Anterior cingulate cortex (tissue), 58 donors: ENCODE measurements around the gene ZNF580.

Experiments
- DNase-seq, 58 donors: peaks; one replicate each; lab custom pipeline; 2025; lab: John Stamatoyannopoulos, UW

ZNF580 gene

DNA sequence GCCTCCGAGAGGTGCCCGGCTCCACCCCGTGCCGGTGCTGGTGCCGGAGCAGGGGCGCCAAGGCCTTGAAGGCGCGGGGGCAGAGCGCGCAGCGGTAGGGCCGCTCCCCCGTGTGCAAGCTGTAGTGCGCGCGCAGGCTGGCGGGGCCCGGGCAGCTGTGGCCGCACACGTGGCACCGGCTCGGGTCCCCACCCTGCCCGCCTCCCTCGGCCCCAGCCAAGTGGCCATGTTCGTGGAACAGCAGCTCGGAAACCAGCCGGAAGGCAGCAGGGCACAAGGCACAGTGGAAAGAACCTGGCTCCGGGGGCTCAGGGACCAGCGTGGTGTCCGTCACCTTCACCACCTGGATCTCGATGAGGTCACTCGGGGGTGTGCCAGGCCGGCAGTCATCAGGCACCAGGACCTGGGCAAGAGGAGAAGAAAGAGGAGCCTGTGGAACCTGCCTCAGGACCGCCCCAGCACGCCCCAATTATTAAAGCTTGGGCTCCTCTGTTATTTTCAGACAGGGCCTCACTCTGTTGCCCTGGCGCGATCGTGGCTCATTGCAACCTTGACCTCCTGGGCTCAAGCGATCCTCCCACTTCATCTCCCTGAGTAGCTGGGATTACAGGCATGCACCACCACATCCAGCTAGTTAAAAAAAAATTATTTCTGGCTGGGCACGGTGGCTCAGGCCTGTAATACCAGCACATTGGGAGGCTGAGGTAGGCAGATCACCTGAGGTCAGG, 18.4 kb upstream of the ZNF580 start:
- DNase-seq, result no peak

DNA sequence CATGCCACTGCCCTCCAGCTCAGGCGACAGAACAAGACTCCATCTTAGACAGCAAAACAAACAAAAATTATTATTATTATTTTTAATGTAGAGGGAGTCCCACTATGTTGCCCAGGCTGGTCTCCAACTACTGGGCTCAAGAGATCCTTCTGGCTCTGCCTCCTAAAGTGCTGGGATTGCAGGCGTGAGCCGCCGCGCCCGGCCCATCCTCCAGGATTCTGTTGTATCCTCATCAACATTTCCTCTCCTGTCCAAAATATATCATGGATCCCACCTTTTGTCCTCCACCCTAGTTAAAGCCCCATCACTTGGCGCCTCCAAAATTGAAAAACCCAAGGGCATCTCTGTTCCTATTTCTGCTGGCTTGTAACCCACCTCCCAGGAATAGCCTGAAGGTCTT, 17.7 kb upstream of the ZNF580 start:
- DNase-seq, result no peak

DNA sequence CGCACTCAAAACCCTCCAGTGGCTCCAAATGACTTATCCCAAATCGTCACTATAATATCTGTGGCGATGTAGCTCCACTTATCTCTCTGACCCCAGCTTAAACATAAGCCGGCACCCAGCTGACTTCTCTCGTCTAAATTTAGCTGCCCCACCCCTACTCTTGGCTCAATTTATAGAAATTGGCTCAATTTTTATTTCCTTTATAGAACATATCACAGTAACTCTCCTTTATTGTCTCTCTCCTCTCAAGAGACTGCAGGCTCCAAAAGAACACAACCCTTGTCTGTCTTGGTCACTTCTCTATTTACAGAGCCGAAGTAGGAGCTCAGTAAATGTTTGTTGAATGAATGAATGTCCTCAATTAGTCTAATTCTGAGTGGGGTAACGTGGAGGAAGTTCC, 17.2 kb upstream of the ZNF580 start:
- DNase-seq, result no peak

DNA sequence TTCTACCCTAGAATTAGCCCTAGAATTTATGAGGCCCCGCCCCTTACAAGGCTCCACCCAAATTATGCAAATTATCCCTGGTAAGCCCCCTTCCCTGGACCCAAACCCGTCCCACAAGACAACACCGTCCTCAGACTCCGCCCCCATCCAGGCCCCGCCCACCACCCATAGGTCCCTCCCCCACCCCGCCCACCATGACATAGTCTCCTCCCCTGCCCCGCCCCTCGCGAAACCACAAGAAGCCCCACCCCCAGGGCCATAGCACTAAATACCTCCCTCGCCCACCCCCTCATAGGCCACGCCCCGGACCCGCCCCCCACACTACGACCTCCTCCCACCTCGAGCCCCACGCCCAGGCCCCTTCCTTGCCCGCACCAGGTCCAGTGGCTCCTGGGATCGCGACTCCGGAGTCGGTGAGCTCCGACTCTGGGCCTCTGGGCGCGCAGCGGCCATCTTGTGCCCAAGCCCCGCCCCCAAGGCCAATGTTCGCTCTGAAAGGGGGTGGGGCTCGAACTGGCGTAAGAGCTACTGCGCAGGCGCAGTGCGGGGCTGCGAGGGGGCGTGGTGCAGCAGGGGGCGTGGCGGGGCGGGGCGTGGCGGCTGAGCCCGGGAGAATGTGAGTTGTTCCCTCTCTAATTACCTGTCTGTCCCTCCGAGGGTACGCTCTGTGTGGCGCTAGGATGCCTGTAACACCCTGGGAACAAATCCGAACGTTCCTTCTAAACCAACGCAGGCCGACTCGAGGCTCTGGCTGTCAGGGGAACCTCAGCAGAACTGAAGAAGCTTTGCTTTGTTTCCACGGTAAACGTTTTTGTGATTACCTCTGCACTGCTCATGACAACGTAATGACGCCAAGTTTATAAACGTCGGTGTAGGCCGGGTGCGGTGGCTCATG, 16.4 kb upstream of the ZNF580 start, which contains the start of gene ZNF784:
Gene ZNF784, minus strand, starts transcription at position 458 of the 895 bp plus-strand sequence. Its CDS starts 5 bp downstream, at position 453.
- DNase-seq, result peak in 57 of 58 donors; percentile 57 to 97 (median 90)

DNA sequence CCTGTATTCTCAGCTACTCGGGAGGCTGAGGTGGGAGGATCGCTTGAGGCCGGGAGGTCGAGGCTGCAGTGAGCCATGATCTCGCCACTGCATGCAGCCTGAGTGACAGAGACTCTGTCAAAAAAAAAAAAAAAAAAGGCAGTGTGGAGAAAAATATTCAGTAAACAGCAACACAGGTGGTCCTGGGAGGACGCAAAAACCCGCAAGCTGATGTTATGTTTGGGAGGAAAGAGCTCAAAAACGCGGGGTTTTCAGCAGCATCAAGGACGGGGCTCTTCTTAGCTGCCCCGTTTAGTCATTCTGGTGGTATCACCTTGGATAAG, 15.8 kb upstream of the ZNF580 start:
- no peak for DNase-seq

DNA sequence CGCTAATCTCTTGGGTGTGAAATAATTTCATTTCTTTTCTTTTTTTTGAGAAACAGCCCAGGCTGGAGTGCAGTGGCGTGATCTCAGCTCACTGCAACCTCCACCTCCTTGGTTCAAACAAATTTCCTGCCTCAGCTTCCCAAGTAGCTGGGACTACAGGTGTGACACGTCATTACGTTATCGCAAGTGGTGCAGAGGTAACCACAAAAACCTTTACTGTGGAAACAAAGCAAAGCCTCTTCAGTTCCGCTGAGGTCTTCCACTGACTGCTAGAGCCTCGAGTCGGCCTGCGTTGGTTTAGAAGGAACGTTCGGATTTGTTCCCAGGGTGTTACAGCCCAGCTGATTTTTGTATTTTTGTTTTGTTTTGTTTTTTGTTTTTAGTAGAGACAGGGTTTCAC, 14.5 kb upstream of the ZNF580 start:
- no peak for DNase-seq

DNA sequence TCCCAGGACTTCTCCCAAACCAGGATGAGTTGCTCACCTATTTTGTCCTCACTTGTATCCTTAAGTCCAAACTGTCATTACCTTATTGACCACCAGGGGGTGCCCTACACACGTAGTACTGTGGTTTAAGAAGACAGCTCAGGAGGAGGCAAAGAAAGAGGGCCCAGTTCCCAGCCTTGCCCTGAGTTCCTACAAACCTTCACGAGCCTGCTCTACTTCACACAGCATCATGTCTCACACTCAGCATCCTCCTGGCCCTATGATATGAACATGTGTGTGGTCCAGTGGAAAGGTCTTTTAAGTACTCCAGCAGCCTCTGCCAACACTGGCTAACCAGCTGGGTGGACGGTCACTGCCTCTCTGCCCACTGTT, 8.4 kb upstream of the ZNF580 start:
- peak in 51 of 58 donors; percentile 24 to 94 (median 63) for DNase-seq

DNA sequence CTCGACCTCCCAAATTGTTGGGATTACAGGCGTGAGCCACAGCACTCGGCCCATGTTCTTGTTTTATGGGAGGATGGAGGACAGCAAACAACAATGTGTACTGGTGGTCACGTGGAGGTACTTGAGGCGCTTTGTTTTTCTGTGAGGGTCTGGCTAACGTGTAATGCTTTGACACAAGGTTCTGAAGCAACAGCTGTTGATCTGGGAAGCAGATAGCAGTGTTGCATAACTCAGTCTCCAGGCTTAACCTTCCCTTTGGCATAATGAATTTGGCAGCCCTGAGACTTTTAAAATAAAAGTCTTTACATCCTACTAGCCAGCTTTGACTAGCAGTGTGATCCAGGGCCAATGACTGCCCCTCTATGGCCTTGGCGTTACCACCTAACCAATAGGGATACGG, 6.9 kb upstream of the ZNF580 start:
- DNase-seq, result no peak

DNA sequence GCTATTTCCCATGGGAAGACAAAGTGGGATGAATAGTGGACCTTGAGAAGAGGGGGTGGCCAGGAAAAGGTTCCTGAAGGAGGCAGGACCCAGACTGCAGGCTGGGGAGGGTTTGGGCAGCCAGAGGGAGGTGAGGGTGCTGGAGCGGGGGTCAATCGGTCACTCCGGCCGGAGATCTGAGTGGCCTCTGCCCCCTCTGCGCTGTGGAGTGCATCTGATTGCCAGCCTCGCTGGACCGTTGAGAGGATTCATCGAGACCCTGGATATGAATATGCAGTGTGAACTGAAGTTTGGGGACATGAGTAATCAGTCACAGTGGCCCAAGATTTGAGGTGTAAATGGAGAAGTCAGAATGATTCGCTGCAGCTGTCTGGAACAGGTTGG, 5.5 kb upstream of the ZNF580 start:
- DNase-seq, result no peak

DNA sequence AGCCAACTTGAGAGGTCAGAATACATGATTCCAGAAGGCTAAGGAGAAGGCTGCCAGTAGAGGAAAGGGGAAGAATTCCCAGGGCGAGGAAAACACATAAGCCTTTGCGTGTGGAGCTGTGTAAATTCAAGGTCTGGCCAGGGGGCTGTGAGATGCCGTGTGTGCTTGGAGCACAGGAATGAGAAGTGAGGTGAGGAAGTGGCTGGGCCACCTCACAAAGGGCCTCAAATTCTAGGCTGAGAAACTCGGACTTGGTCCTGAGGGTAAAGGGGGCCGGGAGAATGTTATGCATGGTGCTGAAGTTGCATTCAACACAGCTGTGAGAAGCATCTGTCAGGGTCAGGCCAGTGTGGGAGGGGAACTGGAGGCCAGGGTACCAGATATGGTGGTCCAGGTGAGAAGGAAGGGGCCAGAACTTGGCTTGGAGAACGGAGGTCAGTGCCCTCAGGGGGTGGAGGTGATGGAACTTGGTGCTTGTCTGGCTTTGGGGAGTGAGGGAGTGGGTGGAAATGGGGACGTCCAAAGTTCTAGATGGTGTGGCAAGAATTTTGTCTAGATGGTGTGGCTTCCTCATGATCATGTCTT, 4.9 kb upstream of the ZNF580 start:
- DNase-seq, result no peak

DNA sequence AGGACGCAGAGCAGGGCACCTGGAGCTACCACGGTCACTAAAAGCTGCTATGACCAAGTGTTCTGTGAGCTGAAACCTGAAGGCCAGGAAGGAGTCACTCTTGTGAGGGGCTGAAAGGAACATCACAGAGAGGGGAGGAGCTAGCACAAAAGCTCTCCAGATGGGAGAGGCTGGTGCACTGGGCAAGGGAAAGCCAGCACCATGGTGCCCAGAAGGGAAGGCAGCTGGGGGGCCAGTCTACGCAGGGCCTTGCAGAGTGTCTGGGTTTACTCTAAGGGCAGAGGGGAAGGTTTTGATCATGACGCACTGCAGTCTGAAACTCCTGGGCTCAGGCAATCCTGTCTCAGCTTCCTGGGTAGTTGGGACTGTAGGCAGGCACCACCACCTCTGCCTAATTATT, 4.1 kb upstream of the ZNF580 start:
- no peak for DNase-seq

DNA sequence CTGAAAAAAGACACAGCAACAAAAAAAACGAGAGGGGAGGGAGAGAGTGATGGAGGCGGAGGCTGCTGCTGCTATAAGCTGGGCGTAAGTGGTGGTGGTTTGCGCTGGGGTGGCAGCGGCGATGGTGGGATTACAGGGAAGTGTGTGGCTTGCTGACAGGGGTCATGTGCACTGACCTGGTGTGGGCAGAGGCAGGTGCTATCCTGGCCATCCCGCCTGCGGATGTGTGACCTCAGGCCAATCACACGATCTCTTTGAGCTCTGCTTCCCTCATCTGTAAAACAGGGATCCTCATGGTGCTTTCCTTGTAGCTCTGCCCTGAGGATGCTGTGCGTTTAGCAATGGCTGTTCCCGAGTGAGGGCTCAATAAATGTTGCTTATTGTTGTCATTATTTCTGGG, 3.3 kb upstream of the ZNF580 start:
- no peak for DNase-seq

DNA sequence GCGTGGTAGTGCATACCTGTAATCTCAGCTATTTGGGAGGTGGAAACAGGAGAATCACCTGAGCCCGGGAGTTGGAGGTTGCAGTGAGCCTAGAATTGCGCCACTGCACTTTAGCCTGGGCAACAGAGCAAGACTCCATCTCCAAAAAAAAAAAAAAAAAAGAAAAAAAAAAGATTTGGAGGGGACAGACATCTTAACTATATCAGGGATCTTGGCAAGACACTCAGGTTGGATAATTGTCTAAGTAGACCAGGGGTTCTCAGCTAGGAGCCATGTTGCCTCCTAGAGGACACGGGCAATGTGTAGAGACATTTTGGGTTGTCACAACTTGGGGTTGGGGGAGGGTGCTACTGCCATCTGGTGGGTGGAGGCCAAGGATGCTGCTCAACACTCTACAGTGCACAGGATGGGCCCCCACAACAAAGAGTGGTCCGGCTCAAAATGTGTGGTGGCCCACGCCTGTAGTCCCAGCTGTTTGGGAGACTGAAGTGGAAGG, 1.9 kb upstream of the ZNF580 start:
- DNase-seq, result peak in 3 of 58 donors; percentile 4 to 31 (median 9)

DNA sequence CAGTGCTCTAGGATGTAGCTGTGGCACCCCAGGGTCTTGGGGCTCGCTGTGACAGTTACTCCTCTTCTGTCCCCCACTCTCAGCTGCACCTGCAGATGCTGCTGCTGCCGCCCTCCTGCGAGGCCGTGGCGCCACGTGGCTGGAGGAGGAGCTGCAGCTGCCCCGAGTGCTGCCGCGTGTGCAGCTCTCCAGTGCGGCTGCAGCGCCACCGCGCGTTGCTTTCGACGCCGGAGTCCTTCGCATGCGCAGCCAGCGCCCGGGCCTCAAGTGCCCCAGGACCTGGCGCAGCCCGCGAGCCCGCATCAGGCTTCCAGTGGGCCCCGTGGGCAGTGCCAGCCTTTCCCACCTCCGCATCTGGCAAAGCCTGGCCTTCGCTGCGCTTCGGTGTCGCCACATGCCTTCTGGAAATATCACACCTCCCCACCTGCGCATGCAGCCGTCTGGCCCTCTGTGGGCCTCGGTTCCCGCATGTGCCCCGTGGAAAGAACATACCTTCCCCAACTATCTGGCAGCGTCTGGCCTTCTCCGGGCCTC, 692 bp upstream of the ZNF580 start:
- peak in 45 of 58 donors; percentile 24 to 67 (median 52) for DNase-seq

DNA sequence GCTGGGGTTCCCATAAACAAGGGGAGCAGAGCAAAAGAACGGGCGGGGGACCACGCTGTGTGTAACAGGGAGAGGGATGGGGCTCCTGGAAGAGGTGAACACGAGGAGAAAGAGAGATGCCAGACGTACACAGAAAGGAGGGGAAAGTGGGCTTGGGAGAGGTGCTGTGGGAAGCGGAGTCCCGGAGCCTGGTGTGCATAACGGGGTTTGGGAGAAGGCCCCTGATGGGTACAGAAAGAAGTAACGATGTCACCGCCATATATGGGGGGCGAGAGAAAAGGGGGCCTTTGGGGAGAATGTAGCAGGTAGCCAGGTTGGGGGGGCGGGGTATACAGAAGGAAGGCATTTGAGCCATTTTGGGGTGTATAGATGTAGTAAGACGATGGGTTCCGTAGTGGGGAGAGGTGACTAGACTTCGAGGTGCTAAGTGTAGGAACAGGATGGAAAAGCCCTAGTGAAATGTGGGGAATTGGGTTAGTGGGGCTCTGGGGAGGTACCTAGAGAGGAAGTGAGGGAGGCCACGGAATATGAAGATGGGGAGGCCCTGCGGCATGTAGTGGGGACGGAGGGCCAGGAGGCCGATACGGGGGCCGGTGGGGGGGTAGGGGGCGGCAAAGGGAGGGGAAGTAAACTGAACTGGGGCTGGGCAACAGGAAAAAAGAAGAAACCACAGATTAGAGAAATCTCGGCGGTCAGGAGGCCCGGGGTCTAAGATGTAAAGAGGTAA, 787 bp downstream of the ZNF580 start:
- peak in 3 of 58 donors; percentile 32 to 59 (median 44) for DNase-seq

DNA sequence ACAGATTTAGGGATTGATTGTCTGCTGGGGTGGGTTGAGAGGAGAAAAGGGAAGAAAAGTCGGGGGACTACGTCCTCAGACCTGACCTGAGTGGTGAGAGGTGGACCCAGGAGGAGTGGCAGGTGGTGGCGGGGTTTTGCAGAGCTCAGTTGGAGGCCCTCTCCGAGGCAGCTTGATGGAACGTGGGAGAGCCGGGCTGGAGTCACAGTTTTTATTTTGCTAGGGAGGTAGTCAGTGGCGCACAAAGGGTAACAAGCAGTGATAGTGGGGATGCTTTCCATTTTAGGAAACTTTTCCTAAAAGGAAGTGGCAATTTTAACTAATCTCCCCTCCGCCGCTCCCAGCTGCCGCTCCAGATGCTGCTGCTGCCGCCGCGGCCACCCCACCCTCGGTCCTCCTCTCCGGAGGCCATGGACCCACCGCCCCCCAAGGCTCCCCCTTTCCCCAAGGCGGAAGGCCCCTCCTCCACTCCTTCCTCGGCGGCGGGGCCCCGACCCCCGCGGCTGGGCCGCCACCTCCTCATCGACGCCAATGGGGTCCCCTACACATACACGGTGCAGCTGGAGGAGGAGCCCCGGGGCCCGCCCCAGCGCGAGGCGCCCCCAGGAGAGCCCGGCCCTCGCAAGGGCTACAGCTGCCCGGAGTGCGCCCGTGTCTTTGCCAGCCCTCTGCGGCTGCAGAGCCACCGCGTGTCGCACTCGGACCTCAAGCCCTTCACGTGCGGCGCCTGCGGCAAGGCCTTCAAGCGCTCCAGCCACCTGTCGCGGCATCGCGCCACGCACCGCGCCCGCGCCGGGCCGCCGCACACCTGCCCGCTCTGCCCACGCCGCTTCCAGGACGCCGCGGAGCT, 1.6 kb downstream of the ZNF580 start:
- DNase-seq, result peak in 5 of 58 donors; percentile 7 to 37 (median 13)

DNA sequence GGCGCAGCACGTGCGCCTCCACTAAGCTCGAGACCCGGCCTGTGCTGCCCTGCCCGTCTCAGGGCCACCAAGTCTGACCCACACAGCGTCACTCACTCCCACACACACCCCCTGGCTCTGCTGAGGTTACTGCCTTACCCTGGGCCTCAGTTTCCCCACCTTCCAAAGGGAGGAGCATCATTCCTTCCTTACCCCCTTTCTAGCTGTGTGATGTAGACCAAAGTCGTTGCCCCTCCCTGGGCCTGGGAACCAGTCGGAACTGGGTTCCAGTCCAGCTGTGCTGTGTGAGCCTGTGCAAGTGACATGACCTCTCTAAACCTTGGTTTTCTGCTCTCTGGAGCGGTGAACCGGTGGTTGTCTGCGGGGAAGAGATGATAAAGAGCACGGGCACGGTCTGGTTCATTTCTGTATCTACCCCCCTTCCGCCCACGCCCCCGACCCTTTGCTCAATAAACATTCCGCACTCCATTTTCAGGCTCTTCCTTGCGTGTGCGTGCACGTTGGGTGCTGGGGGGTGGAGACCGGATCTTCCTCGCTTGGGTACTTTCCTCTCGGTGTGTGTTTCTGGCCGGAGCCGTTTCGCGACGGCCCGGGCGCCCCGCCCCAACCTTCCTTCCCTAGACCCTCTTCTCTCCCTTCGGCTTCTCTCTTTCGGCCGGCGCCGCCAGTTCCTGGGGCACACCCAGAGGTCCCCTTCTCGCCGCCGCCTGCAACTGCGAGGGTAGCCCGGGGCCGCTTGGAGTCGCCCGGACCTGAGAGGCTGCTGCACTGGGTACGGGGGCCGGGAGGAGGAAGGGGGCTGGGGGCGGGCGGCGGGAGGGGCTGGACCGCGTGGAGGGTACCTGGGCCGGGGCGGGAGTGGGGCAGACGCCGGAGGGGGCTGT, 2.4 kb downstream of the ZNF580 start, which contains the start of gene ZNF581:
Gene ZNF581, plus strand, starts transcription at position 647 of the 884 bp plus-strand sequence. CDS start 923 bp downstream, outside the sequence.
- peak in 55 of 58 donors; percentile 16 to 79 (median 58) for DNase-seq

DNA sequence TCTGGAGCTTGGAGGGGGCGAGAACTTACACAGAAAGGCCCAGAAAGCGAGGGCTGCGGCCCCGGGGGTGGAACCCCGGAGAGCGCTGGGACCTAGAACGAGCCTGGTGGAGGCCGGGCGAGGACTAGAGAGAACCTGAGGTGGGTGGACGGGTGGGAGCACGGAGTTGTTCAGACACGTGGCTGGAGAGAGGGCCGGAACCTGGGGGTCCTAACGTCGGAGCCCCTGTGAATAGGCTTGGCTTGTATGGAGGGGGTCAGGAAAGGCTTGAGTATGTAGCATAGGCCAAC, 3.0 kb downstream of the ZNF580 start:
- peak in 1 of 58 donors; percentile 55 for DNase-seq
